SK-N-SH treated with all-trans-retinoic acid at 6 μM for 48 hours (cell line): Measurements from ENCODE around the gene SLX4IP.

Experiments
- ATAC-seq: fragments of 200-7000 bp; cut with Tn5 transposase; 3 replicates; pipeline ENCODE4 v1.9.1; 2020; ENCODE audit warnings: mild to moderate bottlenecking, moderate library complexity
- ARNTL ChIP-seq: fragments of 450-650 bp; formaldehyde crosslinking; IDR thresholded peaks from 2 replicates; pipeline ENCODE4 v1.5.0; 2020; ENCODE audit warnings: low read depth, mild to moderate bottlenecking, moderate library complexity, borderline replicate concordance
- BACH2 ChIP-seq: fragments of 250-450 bp; sonication (Bioruptor Pico); IDR thresholded peaks from 2 replicates; pipeline ENCODE4 v1.9.0; 2021; ENCODE audit warnings: mild to moderate bottlenecking, borderline replicate concordance
- CSDC2 ChIP-seq: fragments of 250-450 bp; sonication (Bioruptor Pico); IDR thresholded peaks from 2 replicates; pipeline ENCODE4 v1.5.0; 2020; ENCODE audit warnings: mild to moderate bottlenecking, moderate library complexity
- ESRRG ChIP-seq: fragments of 250-450 bp; sonication (Bioruptor Pico); IDR thresholded peaks from 2 replicates; pipeline ENCODE4 v1.6.1; 2021; ENCODE audit warnings: mild to moderate bottlenecking
- GLIS3 ChIP-seq: fragments of 250-450 bp; sonication (Bioruptor Pico); IDR thresholded peaks from 2 replicates; pipeline ENCODE4 v1.5.0; 2020; ENCODE audit warnings: mild to moderate bottlenecking, moderate library complexity
- ISL1 ChIP-seq: fragments of 250-450 bp; sonication (Bioruptor Pico); IDR thresholded peaks from 2 replicates; pipeline ENCODE4 v2.1.2; 2022; ENCODE audit warnings: mild to moderate bottlenecking, moderate library complexity
- OSR1 ChIP-seq: fragments of 250-450 bp; sonication (Bioruptor Pico); IDR thresholded peaks from 2 replicates; pipeline ENCODE4 v1.8.0; 2022; ENCODE audit warnings: moderate library complexity, mild to moderate bottlenecking, inconsistent platforms
- PPARA ChIP-seq: fragments of 250-450 bp; sonication (Bioruptor Pico); IDR thresholded peaks from 2 replicates; pipeline ENCODE4 v1.5.0; 2020; ENCODE audit warnings: mild to moderate bottlenecking, borderline replicate concordance
- RARB ChIP-seq: fragments of 250-450 bp; sonication (Bioruptor Pico); IDR thresholded peaks from 2 replicates; pipeline ENCODE4 v1.8.0; 2021; ENCODE audit warnings: mild to moderate bottlenecking, moderate library complexity
- SNAI2 ChIP-seq: fragments of 250-450 bp; sonication (Bioruptor Pico); IDR thresholded peaks from 2 replicates; pipeline ENCODE4 v1.5.0; 2020; ENCODE audit warnings: mild to moderate bottlenecking, moderate library complexity
- TCF4 ChIP-seq: fragments of 250-450 bp; sonication (Bioruptor Pico); IDR thresholded peaks from 2 replicates; pipeline ENCODE4 v1.8.0; 2021; ENCODE audit warnings: mild to moderate bottlenecking, moderate library complexity, borderline replicate concordance
- TOX ChIP-seq: fragments of 250-450 bp; sonication (Bioruptor Pico); IDR thresholded peaks from 2 replicates; pipeline ENCODE4 v1.8.0; 2021; ENCODE audit warnings: mild to moderate bottlenecking, moderate library complexity, borderline replicate concordance
- ZC3H10 ChIP-seq: fragments of 250-450 bp; sonication (Bioruptor Pico); IDR thresholded peaks from 2 replicates; pipeline ENCODE4 v1.5.1; 2021; ENCODE audit warnings: mild to moderate bottlenecking, moderate library complexity
- ZFP3 ChIP-seq: fragments of 250-450 bp; sonication (Bioruptor Pico); IDR thresholded peaks from 2 replicates; pipeline ENCODE4 v1.5.0; 2020; ENCODE audit warnings: mild to moderate bottlenecking, moderate library complexity
- ZFP30 ChIP-seq: fragments of 450-650 bp; formaldehyde crosslinking; IDR thresholded peaks from 2 replicates; pipeline ENCODE4 v1.5.0; 2022; ENCODE audit warnings: mild to moderate bottlenecking, moderate library complexity
- ZNF565 ChIP-seq: fragments of 450-650 bp; formaldehyde crosslinking; conservative IDR thresholded peaks from 2 replicates; pipeline ENCODE4 v1.5.0; 2020; ENCODE audit warnings: low read depth, mild to moderate bottlenecking, moderate library complexity
- ZNF70 ChIP-seq: fragments of 450-650 bp; formaldehyde crosslinking; IDR thresholded peaks from 2 replicates; pipeline ENCODE4 v1.5.0; 2020; ENCODE audit warnings: mild to moderate bottlenecking, moderate library complexity
- ZNF8 ChIP-seq: fragments of 450-650 bp; formaldehyde crosslinking; IDR thresholded peaks from 2 replicates; pipeline ENCODE4 v1.5.0; 2020; ENCODE audit warnings: mild to moderate bottlenecking, moderate library complexity
- TF ChIP-seq, protein P1 (sequence below): fragments of 250-450 bp; sonication (Bioruptor Pico); IDR thresholded peaks from 2 replicates; pipeline ENCODE4 v1.5.1; 2021; ENCODE audit warnings: mild to moderate bottlenecking, moderate library complexity
- TF ChIP-seq, protein P2 (sequence below): fragments of 250-450 bp; sonication (Bioruptor Pico); IDR thresholded peaks from 2 replicates; pipeline ENCODE4 v1.5.1; 2020; ENCODE audit warnings: low read depth, mild to moderate bottlenecking, moderate library complexity
- TF ChIP-seq, protein P3 (sequence below): fragments of 250-450 bp; sonication (Bioruptor Pico); IDR thresholded peaks from 2 replicates; pipeline ENCODE4 v1.8.0; 2020; ENCODE audit warnings: mild to moderate bottlenecking, moderate library complexity, borderline replicate concordance
- TF ChIP-seq, protein P4 (sequence below): fragments of 250-450 bp; sonication (Bioruptor Pico); IDR thresholded peaks from 2 replicates; pipeline ENCODE4 v1.8.0; 2021; ENCODE audit warnings: low read depth, mild to moderate bottlenecking, moderate library complexity, borderline replicate concordance

Gene SLX4IP

DNA sequence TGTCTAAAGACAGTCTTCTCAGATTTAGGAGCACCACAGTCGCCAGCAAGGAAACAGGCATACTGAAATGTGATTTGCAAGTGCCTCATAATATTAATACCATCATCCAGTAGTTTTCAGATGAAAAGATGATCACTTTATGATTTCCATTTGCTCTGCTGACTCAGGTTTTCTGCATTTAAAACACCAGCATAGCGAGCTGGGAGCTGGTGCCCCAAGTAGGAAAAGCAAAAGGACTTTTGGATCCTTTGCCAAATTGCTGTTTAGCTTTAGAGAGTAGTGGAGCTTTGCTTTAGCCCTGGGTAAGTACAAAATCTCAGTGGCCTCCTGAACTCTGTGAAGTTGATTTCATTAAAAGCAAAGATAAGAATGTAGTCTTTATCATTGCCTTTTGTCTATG, 160.2 kb downstream of the SLX4IP start:
- TF ChIP-seq GLIS3 (CRISPR knock-in tag) (no peak), TCF4 (CRISPR knock-in tag) (no peak), ESRRG (CRISPR knock-in tag) (no peak)
- ATAC-seq = no peak

DNA sequence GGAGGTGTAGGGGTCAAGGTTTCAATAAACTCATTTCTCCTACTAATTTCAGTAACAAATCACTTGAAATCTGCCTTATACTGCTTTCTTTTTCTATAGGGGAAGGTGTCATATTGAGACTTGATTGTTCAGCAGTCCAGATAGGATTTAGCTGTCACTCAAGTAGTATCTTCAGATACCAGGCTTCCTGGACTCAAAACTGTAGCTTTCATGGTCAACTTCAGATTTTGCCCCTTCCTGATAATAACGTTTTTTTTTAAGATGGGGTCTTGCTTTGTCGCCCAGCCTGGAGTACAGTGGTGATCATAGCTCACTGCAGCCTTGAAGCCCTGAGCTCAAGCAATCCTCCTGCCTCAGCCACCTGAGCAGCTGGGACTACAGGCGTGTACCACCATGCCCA, 160.9 kb downstream of the SLX4IP start:
- no peak for ATAC-seq
- no peak for TF ChIP-seq SNAI2 (CRISPR knock-in tag)
- TF ChIP-seq, all 23 proteins: peak for 0

DNA sequence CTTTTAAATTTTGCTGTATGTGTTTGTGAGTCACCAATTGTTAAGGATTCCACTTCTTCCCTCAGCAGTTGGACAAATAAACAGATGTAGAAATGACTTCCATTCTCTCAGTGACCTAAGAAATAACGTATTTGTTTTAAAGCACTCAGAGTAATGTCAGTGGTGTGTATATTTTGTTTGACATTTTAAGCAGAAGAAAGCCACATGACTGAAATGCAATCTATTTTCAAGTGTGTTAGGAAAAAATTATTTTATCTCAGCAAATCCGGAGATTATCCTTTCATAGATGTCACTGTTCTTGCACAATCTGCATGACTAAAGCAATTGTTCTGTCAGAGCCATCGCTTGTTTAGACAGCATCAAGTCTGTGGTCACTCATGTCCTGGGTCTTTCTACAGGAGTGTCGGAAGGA, 161.6 kb downstream of the SLX4IP start:
- no peak for TF ChIP-seq RARB (CRISPR knock-in tag)
- TF ChIP-seq, protein P1, sequence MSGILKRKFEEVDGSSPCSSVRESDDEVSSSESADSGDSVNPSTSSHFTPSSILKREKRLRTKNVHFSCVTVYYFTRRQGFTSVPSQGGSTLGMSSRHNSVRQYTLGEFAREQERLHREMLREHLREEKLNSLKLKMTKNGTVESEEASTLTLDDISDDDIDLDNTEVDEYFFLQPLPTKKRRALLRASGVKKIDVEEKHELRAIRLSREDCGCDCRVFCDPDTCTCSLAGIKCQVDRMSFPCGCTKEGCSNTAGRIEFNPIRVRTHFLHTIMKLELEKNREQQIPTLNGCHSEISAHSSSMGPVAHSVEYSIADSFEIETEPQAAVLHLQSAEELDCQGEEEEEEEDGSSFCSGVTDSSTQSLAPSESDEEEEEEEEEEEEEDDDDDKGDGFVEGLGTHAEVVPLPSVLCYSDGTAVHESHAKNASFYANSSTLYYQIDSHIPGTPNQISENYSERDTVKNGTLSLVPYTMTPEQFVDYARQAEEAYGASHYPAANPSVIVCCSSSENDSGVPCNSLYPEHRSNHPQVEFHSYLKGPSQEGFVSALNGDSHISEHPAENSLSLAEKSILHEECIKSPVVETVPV (CRISPR knock-in tag) = no peak
- TF ChIP-seq OSR1 (CRISPR knock-in tag) = no peak
- TF ChIP-seq ARNTL = no peak
- TF ChIP-seq GLIS3 (CRISPR knock-in tag) = no peak
- TF ChIP-seq ISL1 = no peak; the same call in 1 of the 2 replicates
- TF ChIP-seq BACH2 (CRISPR knock-in tag) = no peak
- TF ChIP-seq, all 23 proteins: peak for 0
- no peak for ATAC-seq

DNA sequence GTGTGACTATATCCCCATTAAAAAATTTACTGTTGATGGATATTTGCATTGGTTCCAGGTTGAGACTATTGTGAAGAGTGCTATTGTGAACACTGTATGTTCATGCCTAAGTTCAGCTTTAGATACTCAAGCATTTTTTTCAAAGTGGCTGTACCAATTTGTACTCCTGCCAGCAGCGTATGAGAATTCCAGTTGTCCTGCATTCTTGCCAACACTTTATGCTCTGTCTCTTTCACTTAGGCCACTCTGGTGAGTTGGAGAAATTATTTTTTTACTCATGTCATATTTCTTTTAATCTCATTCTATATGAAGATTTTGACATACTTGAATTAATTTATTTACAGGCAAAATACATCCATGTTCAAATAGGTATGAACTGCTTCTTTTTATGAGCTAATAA, 162.5 kb downstream of the SLX4IP start:
- no peak for TF ChIP-seq ZNF70 (CRISPR knock-in tag)
- TF ChIP-seq, all 23 proteins: peak for 0
- no peak for ATAC-seq

DNA sequence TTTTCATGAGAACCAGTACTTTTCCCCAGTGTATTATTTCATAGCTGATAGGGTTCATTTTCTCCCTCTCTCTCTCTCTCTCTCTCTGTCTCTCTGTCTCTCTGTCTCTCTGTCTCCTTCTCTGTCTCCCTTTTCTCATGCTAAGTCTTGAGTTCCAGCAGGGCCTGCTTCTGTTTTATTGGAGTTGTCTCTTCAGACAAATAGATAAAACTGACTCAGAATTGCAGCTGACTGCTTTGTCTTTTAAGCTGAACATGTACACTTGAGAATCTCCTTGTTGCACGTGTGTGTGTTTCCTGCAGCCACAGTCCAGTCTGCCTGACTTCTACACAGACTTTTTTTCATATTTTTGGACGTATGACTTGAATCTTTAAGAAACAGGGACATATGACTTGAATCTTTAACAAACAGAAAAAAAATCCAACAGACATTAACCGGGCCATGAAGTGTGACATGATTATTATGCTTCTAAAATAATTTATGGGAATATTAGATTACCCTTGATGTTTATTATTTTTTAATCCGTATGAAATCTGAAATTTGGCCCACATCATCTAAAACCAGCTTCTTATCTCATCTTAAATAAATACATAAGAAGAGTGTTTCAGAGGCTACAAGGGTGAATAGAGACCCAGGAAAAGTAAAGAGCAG, 167.2 kb downstream of the SLX4IP start:
- no peak for ATAC-seq

DNA sequence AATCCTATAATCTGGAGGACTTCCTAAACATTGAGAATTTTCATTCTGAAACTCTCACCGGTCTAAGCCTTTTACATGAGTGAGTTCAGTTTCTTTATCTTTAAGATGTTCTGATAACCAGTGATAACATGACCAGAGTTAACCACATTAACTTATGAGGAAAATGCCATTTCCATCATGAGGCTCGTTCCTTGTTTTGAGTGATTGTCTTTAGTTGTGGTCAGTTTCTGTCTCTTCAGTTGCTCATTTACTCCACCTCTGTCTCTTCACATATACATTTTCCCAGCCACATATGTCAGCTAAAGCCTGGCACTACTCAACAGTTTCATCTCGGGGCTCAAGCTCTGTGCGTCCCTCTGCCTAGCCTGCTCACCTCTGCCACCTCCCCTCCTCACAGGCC, 168.3 kb downstream of the SLX4IP start:
- no peak for ATAC-seq
- TF ChIP-seq OSR1 (CRISPR knock-in tag) (no peak), ZNF8 (CRISPR knock-in tag) (no peak), ESRRG (CRISPR knock-in tag) (no peak), ZNF565 (CRISPR knock-in tag) (no peak), BACH2 (CRISPR knock-in tag) (no peak), ZFP30 (no peak), ARNTL (no peak), ZFP3 (CRISPR knock-in tag) (no peak), ZNF70 (CRISPR knock-in tag) (no peak), RARB (CRISPR knock-in tag) (no peak), TCF4 (CRISPR knock-in tag) (no peak), GLIS3 (CRISPR knock-in tag) (no peak), PPARA (CRISPR knock-in tag) (no peak)
- TF ChIP-seq, protein P2, sequence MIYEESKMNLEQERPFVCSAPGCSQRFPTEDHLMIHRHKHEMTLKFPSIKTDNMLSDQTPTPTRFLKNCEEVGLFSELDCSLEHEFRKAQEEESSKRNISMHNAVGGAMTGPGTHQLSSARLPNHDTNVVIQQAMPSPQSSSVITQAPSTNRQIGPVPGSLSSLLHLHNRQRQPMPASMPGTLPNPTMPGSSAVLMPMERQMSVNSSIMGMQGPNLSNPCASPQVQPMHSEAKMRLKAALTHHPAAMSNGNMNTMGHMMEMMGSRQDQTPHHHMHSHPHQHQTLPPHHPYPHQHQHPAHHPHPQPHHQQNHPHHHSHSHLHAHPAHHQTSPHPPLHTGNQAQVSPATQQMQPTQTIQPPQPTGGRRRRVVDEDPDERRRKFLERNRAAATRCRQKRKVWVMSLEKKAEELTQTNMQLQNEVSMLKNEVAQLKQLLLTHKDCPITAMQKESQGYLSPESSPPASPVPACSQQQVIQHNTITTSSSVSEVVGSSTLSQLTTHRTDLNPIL (CRISPR knock-in tag) = no peak
- TF ChIP-seq, protein P1 (CRISPR knock-in tag) = no peak

More for the DNA sequence above, 167.2 kb downstream of the SLX4IP start:
- TF ChIP-seq, protein P1 (CRISPR knock-in tag) = no peak
- no peak for TF ChIP-seq BACH2 (CRISPR knock-in tag)
- TF ChIP-seq TOX (CRISPR knock-in tag) = no peak
- no peak for TF ChIP-seq TCF4 (CRISPR knock-in tag)
- TF ChIP-seq, protein P3, sequence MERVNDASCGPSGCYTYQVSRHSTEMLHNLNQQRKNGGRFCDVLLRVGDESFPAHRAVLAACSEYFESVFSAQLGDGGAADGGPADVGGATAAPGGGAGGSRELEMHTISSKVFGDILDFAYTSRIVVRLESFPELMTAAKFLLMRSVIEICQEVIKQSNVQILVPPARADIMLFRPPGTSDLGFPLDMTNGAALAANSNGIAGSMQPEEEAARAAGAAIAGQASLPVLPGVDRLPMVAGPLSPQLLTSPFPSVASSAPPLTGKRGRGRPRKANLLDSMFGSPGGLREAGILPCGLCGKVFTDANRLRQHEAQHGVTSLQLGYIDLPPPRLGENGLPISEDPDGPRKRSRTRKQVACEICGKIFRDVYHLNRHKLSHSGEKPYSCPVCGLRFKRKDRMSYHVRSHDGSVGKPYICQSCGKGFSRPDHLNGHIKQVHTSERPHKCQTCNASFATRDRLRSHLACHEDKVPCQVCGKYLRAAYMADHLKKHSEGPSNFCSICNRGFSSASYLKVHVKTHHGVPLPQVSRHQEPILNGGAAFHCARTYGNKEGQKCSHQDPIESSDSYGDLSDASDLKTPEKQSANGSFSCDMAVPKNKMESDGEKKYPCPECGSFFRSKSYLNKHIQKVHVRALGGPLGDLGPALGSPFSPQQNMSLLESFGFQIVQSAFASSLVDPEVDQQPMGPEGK (CRISPR knock-in tag) = no peak
- no peak for TF ChIP-seq PPARA (CRISPR knock-in tag)
- no peak for TF ChIP-seq ISL1
- TF ChIP-seq CSDC2 (CRISPR knock-in tag) = no peak
- TF ChIP-seq, protein P4, sequence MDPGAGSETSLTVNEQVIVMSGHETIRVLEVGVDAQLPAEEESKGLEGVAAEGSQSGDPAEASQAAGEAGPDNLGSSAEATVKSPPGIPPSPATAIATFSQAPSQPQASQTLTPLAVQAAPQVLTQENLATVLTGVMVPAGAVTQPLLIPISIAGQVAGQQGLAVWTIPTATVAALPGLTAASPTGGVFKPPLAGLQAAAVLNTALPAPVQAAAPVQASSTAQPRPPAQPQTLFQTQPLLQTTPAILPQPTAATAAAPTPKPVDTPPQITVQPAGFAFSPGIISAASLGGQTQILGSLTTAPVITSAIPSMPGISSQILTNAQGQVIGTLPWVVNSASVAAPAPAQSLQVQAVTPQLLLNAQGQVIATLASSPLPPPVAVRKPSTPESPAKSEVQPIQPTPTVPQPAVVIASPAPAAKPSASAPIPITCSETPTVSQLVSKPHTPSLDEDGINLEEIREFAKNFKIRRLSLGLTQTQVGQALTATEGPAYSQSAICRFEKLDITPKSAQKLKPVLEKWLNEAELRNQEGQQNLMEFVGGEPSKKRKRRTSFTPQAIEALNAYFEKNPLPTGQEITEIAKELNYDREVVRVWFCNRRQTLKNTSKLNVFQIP = no peak
- TF ChIP-seq ZC3H10 (CRISPR knock-in tag) = no peak
- TF ChIP-seq SNAI2 (CRISPR knock-in tag) = no peak
